Mesothelial cell of epicardium (in vitro differentiated cells): ENCODE measurements around the gene CHRNA10. TPM values are rescaled to one million over a fixed set of nuclear protein-coding genes. Genes with fewer than 3 reads are reported as not detected.

Experiments
- DNase-seq, 2 experiments: peaks; one replicate each; pipeline ENCODE4 v3.0.0; 2021; ENCODE audit warnings: low spot score in 2 of 2; ENCODE audit not compliant: unreplicated experiment in 2 of 2
- H3K27ac Mint-ChIP-seq: 2 replicates; pipeline ENCODE4 v1.8.0; 2021; ENCODE audit warnings: mixed read lengths
- H3K27me3 Mint-ChIP-seq: 2 replicates; pipeline ENCODE4 v1.8.0; 2021; ENCODE audit warnings: low read depth, mixed read lengths
- H3K36me3 Mint-ChIP-seq: 2 replicates; pipeline ENCODE4 v1.8.0; 2021; ENCODE audit warnings: mixed read lengths
- H3K4me1 Mint-ChIP-seq: 2 replicates; pipeline ENCODE4 v1.8.0; 2021; ENCODE audit warnings: mixed read lengths
- H3K4me3 Mint-ChIP-seq: 2 replicates; pipeline ENCODE4 v1.8.0; 2021; ENCODE audit warnings: mild to moderate bottlenecking, moderate library complexity, mixed read lengths
- H3K9me3 Mint-ChIP-seq: 2 replicates; pipeline ENCODE4 v1.8.0; 2021; ENCODE audit warnings: mixed read lengths
- total RNA-seq: library from RNA; stranded (reverse); gene quantifications from 3 replicates; pipeline ENCODE4 v1.2.1, GENCODE V29; 2021
- TF ChIP-seq, protein P1 (sequence below): fragments of 200-600 bp; sonication (generic); IDR thresholded peaks from one replicate; pipeline ENCODE4 v1.5.0; 2021; ENCODE audit warnings: antibody characterized with exemption; ENCODE audit not compliant: unreplicated experiment

The CHRNA10 gene
- total RNA-seq, 1 donor from 2014 or later = 2.9 TPM

DNA sequence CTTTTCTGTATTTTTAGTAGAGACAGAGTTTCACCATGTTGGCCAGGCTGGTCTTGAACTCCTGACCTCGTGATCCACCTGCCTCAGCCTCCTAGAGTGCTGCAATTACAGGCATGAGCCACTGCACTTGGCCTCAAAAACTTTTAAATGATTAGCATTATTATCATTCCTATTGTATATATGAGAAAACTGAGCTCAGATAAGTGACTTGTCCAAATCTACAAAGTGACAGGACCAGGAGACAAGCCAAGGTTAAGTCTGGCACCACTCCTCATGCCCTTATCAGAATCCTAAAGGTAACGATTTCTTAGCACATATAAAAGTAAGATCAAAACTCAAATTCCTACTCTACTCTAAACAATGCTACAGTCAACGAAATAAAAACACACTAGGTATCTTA is 32.2 kb upstream of the CHRNA10 start:
- Mint-ChIP-seq H3K9me3 (no peaks in the 10 kb centered on the region), H3K4me1 (no peaks in the 10 kb centered on the region), H3K27me3 (no peaks in the 10 kb centered on the region), H3K27ac (no peak overlapping the region), H3K4me3 (no peak overlapping the region), H3K36me3 (peaks cover 52% of the 10 kb centered on the region)
- DNase-seq = no peak
- TF ChIP-seq, protein P1, sequence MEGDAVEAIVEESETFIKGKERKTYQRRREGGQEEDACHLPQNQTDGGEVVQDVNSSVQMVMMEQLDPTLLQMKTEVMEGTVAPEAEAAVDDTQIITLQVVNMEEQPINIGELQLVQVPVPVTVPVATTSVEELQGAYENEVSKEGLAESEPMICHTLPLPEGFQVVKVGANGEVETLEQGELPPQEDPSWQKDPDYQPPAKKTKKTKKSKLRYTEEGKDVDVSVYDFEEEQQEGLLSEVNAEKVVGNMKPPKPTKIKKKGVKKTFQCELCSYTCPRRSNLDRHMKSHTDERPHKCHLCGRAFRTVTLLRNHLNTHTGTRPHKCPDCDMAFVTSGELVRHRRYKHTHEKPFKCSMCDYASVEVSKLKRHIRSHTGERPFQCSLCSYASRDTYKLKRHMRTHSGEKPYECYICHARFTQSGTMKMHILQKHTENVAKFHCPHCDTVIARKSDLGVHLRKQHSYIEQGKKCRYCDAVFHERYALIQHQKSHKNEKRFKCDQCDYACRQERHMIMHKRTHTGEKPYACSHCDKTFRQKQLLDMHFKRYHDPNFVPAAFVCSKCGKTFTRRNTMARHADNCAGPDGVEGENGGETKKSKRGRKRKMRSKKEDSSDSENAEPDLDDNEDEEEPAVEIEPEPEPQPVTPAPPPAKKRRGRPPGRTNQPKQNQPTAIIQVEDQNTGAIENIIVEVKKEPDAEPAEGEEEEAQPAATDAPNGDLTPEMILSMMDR = no peak

DNA sequence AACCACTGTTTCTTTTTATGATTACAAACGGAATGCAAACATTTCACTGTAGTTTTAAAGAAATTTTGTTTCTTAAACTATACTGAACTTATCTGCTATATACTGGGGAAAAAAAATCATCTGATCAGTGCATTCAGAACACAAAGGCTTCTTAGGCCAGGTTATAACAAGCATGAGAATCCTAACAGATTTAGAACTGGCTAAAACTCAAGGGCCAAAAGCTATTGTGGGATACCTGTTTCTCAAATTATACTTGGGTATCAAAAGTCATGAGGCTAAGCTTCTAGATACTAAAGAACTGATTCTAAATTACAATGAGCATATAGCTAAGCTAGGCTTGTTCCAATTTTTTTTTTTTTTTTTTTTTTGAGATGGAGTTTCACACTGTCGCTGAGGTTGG is 29.7 kb upstream of the CHRNA10 start:
- H3K27me3 Mint-ChIP-seq = no peaks in the 10 kb centered on the region
- H3K4me3 Mint-ChIP-seq = no peak overlapping the region
- H3K36me3 Mint-ChIP-seq = peaks cover 41% of the 10 kb centered on the region
- no peaks in the 10 kb centered on the region for H3K4me1 Mint-ChIP-seq
- H3K9me3 Mint-ChIP-seq = no peaks in the 10 kb centered on the region
- TF ChIP-seq, protein P1 = no peak
- no peak for DNase-seq
- no peak overlapping the region for H3K27ac Mint-ChIP-seq

- no peak for DNase-seq
- Mint-ChIP-seq H3K27ac (no peak overlapping the region), H3K27me3 (no peaks in the 10 kb centered on the region), H3K36me3 (peaks cover 45% of the 10 kb centered on the region), H3K4me1 (no peaks in the 10 kb centered on the region), H3K4me3 (no peak overlapping the region), H3K9me3 (no peaks in the 10 kb centered on the region)
- TF ChIP-seq, protein P1 = no peak
Observed at GRCh38 chr11:3700410-3700809, 29.2 kb upstream of the CHRNA10 start.

- Mint-ChIP-seq H3K36me3 (peaks cover 45% of the 10 kb centered on the region), H3K27ac (no peak overlapping the region), H3K4me1 (no peaks in the 10 kb centered on the region)
Observed at GRCh38 chr11:3686751-3687150, 15.6 kb upstream of the CHRNA10 start.

GRCh38 chr11:3685923-3686322 is 14.7 kb upstream of the CHRNA10 start:
- no peaks in the 10 kb centered on the region for H3K4me1 Mint-ChIP-seq
- peaks cover 51% of the 10 kb centered on the region for H3K36me3 Mint-ChIP-seq
- no peak overlapping the region for H3K27ac Mint-ChIP-seq
- H3K27me3 Mint-ChIP-seq = no peaks in the 10 kb centered on the region
- DNase-seq = no peak
- no peak overlapping the region for H3K4me3 Mint-ChIP-seq
- TF ChIP-seq, protein P1 = no peak
- H3K9me3 Mint-ChIP-seq = no peaks in the 10 kb centered on the region

More at GRCh38 chr11:3686751-3687150, 15.6 kb upstream of the CHRNA10 start:
- Mint-ChIP-seq H3K4me3 (no peak overlapping the region), H3K27me3 (no peaks in the 10 kb centered on the region), H3K9me3 (no peaks in the 10 kb centered on the region)
- TF ChIP-seq, protein P1 = no peak
- no peak for DNase-seq

DNA sequence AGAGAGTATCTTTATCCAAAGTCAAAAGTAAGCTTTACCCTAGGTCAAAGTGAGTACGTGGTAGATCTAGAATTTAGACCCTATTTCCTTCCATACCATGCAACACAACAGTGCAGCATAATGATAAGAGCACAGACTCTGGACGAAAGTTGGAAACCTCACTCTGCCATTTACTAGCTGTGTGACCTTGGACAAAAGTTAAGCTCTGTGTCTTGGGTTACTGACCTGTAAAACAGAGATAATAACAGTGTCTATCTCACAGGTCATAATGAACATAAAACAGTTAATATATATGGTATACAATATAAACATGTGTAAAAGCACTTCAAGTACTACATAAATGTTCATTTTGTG is 13.6 kb upstream of the CHRNA10 start:
- no peak overlapping the region for H3K27ac Mint-ChIP-seq
- peaks cover 55% of the 10 kb centered on the region for H3K36me3 Mint-ChIP-seq
- no peaks in the 10 kb centered on the region for H3K4me1 Mint-ChIP-seq
- H3K4me3 Mint-ChIP-seq = no peak overlapping the region
- no peaks in the 10 kb centered on the region for H3K9me3 Mint-ChIP-seq
- TF ChIP-seq, protein P1 = no peak
- no peak for DNase-seq
- no peaks in the 10 kb centered on the region for H3K27me3 Mint-ChIP-seq
